PC-9 (cell line): ENCODE results near the gene PUS7L. TPM values are rescaled to one million over a fixed set of nuclear protein-coding genes. Genes with fewer than 3 reads are reported as not detected.

Source experiments
- BruUV-seq: library from RNA; stranded (reverse); fragments of 400-500 nt; replicated peaks from 2 replicates; lab custom pipeline; 2021; lab: Mats Ljungman, UMichigan
- CTCF ChIA-PET: fragments of 300-600 bp; sonication (Branson Sonifier 250); formaldehyde crosslinking; loops from one replicate; lab custom pipeline; 2022; ENCODE audit warnings: antibody characterized with exemption; lab: Charles Lee
- POLR2A ChIA-PET: fragments of 300-600 bp; sonication (Branson Sonifier 250); formaldehyde crosslinking; loops from one replicate; lab custom pipeline; 2022; ENCODE audit warnings: antibody characterized with exemption; ENCODE audit not compliant: unreplicated experiment; lab: Charles Lee
- DNase-seq, 2 experiments: peaks; one replicate each; pipeline versions ENCODE4 v3.0.0 to v3.0.0-alpha.2; 2015 to 2022; ENCODE audit warnings: mixed read lengths in 1 of 2
- H2AFZ ChIP-seq: fragments of 200-600 bp; sonication (generic); 2 replicates; pipeline ENCODE4 v1.8.1; 2017; ENCODE audit warnings: antibody characterized with exemption
- H3F3A ChIP-seq: fragments of 200-600 bp; sonication (generic); 2 replicates; pipeline ENCODE4 v1.8.1; 2017; ENCODE audit warnings: antibody characterized with exemption, mild to moderate bottlenecking, low read depth; ENCODE audit not compliant: insufficient read depth
- H3K27ac ChIP-seq: fragments of 200-600 bp; sonication (generic); 2 replicates; pipeline ENCODE4 v1.6.1; 2016; ENCODE audit warnings: mixed run types
- H3K27me3 ChIP-seq: fragments of 200-600 bp; sonication (generic); 2 replicates; pipeline ENCODE4 v1.6.1; 2016; ENCODE audit warnings: low read depth, mixed run types; ENCODE audit not compliant: insufficient read depth
- H3K36me3 ChIP-seq: fragments of 200-600 bp; sonication (generic); 2 replicates; pipeline ENCODE4 v1.6.1; 2016; ENCODE audit warnings: low read depth, mixed run types
- H3K4me1 ChIP-seq: fragments of 200-600 bp; sonication (generic); replicated peaks from 2 replicates; pipeline ENCODE4 v1.6.1; 2016; ENCODE audit warnings: mixed run types; ENCODE audit not compliant: insufficient read depth
- H3K4me2 ChIP-seq: fragments of 200-600 bp; sonication (generic); 2 replicates; pipeline ENCODE4 v1.6.1; 2017; ENCODE audit warnings: mixed run types
- H3K4me3 ChIP-seq: fragments of 200-600 bp; sonication (generic); 2 replicates; pipeline ENCODE4 v1.6.1; 2016; ENCODE audit warnings: mixed run types
- H3K79me2 ChIP-seq: fragments of 200-600 bp; sonication (generic); 2 replicates; pipeline ENCODE4 v1.6.1; 2017; ENCODE audit warnings: low read depth, mixed run types
- H3K9me2 ChIP-seq: fragments of 200-600 bp; sonication (generic); 2 replicates; pipeline ENCODE4 v1.8.1; 2017; ENCODE audit warnings: mild to moderate bottlenecking; ENCODE audit not compliant: insufficient read depth
- H3K9me3 ChIP-seq: fragments of 200-600 bp; sonication (generic); 2 replicates; pipeline ENCODE4 v1.8.1; 2016; ENCODE audit warnings: low read depth; ENCODE audit not compliant: insufficient read depth
- H4K20me1 ChIP-seq: fragments of 200-600 bp; sonication (generic); 2 replicates; pipeline ENCODE4 v1.8.1; 2017; ENCODE audit not compliant: insufficient read depth
- EZH2 ChIP-seq: fragments of 200-600 bp; sonication (generic); IDR thresholded peaks from 2 replicates; pipeline ENCODE4 v1.8.0; 2017; ENCODE audit warnings: antibody characterized with exemption, low read depth
- intact Hi-C: fragments of 100-400 bp; cut with micrococcal nuclease; formaldehyde crosslinking; loops from one replicate; pipeline ENCODE4 v1.10.0; 2022; ENCODE audit not compliant: unreplicated experiment
- total RNA-seq: library from RNA; stranded (reverse); gene quantifications from 2 replicates; pipeline ENCODE4 v1.2.3, GENCODE V29; 2021
- TF ChIP-seq, protein P1 (sequence below): fragments of 200-600 bp; sonication (generic); conservative IDR thresholded peaks from 2 replicates; pipeline ENCODE4 v1.6.1; 2017; ENCODE audit warnings: mixed run types, antibody characterized with exemption, mild to moderate bottlenecking, moderate library complexity

PUS7L gene
- total RNA-seq, 1 experiment from 2014 or later: 15.7 TPM

DNA sequence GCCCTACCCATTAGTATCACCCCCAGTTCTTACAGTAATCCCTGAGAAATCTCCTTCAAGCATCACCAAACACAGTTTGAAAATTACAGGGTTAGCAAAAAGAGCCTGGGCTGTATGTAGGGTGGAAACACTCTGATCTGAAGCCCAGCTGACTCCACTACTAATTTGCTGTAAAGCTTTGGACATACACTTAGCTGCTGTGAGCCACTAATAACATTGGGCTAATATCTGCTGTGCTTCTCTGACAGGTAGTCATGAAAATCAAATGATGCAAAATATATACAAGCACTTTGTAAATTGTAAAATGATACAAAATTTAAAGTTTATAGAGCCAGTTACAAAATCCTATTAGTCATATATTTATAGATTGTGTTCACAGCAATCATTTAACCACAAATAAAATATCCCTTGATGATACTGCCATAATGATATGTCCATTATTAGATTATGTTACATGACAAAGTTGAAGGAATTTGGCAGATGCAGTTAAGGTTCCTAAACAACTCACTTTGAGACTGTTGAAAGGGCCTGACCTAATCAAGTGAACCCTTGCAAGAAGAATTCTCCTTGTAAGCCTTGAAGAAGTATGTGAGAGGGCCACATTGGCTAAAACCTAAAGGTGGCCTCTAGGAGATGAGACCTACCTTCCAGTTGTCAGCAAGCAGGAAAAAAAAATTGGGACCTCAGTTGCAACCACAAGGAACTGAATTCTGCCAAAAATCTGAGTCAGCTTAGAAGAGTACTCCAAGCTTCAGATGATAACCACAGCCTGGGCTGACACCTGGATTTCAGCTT, 28.5 kb upstream of the PUS7L start:
- H3K79me2 ChIP-seq: no peaks in the 10 kb centered on the region
- no peaks in the 10 kb centered on the region for H3K9me3 ChIP-seq
- H3K9me2 ChIP-seq: no peaks in the 10 kb centered on the region
- H3K36me3 ChIP-seq: no peaks in the 10 kb centered on the region
- BruUV-seq: no TSS peak
- POLR2A ChIA-PET: interaction anchor here (0.6 kb wide), 1 partner anchor 19 kb away, joined by 3 read pairs; the partner anchor contains the start of gene TWF1
- no peak overlapping the region for H3K4me3 ChIP-seq
- no peak overlapping the region for H2AFZ ChIP-seq
- H3K4me1 ChIP-seq: no peaks in the 10 kb centered on the region
- H3K27ac ChIP-seq: no peak overlapping the region
- no peaks in the 10 kb centered on the region for H3K27me3 ChIP-seq
- DNase-seq: peak in 1 of 2 experiments; percentile 44
- H3K4me2 ChIP-seq: no peak overlapping the region
- TF ChIP-seq EZH2: no peak
- TF ChIP-seq, protein P1, sequence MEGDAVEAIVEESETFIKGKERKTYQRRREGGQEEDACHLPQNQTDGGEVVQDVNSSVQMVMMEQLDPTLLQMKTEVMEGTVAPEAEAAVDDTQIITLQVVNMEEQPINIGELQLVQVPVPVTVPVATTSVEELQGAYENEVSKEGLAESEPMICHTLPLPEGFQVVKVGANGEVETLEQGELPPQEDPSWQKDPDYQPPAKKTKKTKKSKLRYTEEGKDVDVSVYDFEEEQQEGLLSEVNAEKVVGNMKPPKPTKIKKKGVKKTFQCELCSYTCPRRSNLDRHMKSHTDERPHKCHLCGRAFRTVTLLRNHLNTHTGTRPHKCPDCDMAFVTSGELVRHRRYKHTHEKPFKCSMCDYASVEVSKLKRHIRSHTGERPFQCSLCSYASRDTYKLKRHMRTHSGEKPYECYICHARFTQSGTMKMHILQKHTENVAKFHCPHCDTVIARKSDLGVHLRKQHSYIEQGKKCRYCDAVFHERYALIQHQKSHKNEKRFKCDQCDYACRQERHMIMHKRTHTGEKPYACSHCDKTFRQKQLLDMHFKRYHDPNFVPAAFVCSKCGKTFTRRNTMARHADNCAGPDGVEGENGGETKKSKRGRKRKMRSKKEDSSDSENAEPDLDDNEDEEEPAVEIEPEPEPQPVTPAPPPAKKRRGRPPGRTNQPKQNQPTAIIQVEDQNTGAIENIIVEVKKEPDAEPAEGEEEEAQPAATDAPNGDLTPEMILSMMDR: no peak
- H4K20me1 ChIP-seq: no peaks in the 10 kb centered on the region
- intact Hi-C loops: no loop called here
- CTCF ChIA-PET: no interaction called here
- no peaks in the 10 kb centered on the region for H3F3A ChIP-seq

GRCh38 chr12:43776498-43776897, 17.9 kb upstream of the PUS7L start:
- TF ChIP-seq, protein P1: peak; percentile 68
- TF ChIP-seq EZH2: no peak
- Histone ChIP-seq H3K9me3 (no peaks in the 10 kb centered on the region), H3K27me3 (no peaks in the 10 kb centered on the region), H3K9me2 (no peaks in the 10 kb centered on the region), H3K36me3 (no peaks in the 10 kb centered on the region), H3F3A (no peaks in the 10 kb centered on the region), H4K20me1 (no peaks in the 10 kb centered on the region), H3K27ac (no peak overlapping the region), H2AFZ (no peak overlapping the region), H3K79me2 (no peaks in the 10 kb centered on the region), H3K4me2 (no peak overlapping the region), H3K4me1 (no peaks in the 10 kb centered on the region), H3K4me3 (no peak overlapping the region)
- BruUV-seq: no TSS peak
- ChIA-PET CTCF (interaction anchor here (1.7 kb wide), 1 partner anchor 106 kb away, joined by 13 read pairs; no protein-coding TSS in a partner anchor), POLR2A (interaction anchor here (0.6 kb wide), 1 partner anchor 318 kb away, joined by 4 read pairs; no protein-coding TSS in a partner anchor)
- DNase-seq: no peak
- intact Hi-C loops: loop anchor here (1.0 kb wide), 1 partner anchor 106 kb away; no protein-coding TSS in a partner anchor

GRCh38 chr12:43766291-43766690, 7.7 kb upstream of the PUS7L start:
- TF ChIP-seq EZH2: no peak
- TF ChIP-seq, protein P1: no peak
- intact Hi-C loops: no loop called here
- BruUV-seq: no TSS peak
- Histone ChIP-seq H3K9me3 (no peaks in the 10 kb centered on the region), H3F3A (no peaks in the 10 kb centered on the region), H3K4me2 (no peak overlapping the region), H3K4me1 (peaks cover 13% of the 10 kb centered on the region), H3K27me3 (no peaks in the 10 kb centered on the region), H3K27ac (no peak overlapping the region), H3K4me3 (no peak overlapping the region), H4K20me1 (no peaks in the 10 kb centered on the region), H3K79me2 (no peaks in the 10 kb centered on the region), H3K36me3 (no peaks in the 10 kb centered on the region), H2AFZ (no peak overlapping the region), H3K9me2 (no peaks in the 10 kb centered on the region)
- no peak for DNase-seq
- CTCF ChIA-PET: no interaction called here
- POLR2A ChIA-PET: no interaction called here
